ENCODE data around the gene IGF2BP1.
"Not testable (repeated sequence)": the region's sequence is repeated elsewhere in the genome, so short reads cannot be mapped to it uniquely, and the experiment has no call there.

The IGF2BP1 gene

DNA sequence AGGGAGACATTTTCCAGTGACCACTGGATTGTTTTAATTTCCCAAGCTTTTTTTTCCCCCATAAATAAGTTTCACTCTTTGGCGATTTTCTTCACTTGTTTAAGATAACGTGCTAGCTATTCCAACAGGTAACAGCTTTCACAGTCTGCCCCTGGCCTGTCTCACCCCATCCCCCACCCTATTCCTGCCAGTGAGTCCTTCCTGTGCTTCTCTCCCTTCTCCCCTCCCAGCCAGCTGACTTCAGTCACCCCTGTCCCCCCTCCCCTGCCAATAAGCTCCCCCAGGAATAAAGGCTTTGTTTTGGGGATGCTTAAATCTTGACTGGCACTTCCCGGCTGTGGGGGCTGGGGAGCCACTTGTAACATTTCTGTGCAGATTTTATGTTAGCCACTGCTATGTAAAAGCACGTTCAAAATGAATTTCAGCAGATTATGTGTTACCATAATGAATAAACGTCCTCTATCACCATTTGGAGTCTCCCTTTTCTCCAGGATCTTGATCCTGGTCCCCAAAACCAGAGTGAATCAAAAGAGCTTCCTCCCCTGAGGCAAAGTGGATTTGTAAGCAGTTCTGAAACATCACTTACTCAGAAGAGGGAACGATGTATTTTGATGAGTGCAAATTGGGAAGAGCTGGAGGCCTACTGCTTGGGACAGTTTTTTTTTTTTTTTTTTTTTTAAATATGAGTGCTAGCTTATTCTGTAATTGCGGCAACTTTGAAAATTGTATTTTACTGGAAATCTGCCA is 58.2 kb downstream of the IGF2BP1 start:
- no peak for DNase-seq

DNA sequence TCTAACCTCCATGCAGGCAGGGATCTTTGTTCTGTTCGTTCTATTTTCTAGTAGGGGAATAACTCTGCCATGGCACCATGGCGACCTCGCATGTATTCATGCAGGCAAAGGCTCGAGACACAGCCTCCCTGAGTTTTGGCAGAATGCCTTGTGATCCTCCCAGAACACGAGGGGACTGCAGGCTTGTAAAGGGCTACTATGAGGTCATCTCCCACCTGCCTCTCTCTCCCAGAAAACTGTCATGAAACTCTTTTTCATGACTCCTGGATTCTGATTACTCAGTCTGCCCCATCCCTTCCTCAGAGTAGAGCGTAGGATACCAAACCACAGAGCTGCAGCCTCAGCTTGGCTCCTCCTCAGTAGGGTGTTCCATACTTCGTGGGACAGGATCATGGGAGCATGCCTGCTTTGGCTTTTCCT is 64.3 kb downstream of the IGF2BP1 start:
- no peak for DNase-seq

DNA sequence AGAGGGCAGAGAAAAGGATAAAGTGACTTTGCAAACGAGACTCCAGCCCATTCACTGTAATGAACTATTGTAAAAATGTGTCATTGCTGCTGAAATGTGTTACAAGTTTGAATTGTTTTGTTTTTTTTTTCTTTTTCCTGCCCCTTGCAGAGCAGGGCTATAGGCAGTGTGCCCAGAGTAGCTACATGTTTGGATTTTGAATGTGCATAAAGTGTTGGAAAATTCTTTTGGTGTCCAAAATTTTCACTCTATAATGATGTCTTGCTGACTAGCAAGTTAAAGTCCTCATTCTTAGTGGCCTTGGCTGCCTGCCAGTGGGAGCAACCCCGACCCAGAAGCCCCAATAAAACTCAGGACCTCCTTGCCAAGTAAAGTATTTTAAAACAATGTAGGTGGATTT is 66.5 kb downstream of the IGF2BP1 start:
- DNase-seq = no peak

DNA sequence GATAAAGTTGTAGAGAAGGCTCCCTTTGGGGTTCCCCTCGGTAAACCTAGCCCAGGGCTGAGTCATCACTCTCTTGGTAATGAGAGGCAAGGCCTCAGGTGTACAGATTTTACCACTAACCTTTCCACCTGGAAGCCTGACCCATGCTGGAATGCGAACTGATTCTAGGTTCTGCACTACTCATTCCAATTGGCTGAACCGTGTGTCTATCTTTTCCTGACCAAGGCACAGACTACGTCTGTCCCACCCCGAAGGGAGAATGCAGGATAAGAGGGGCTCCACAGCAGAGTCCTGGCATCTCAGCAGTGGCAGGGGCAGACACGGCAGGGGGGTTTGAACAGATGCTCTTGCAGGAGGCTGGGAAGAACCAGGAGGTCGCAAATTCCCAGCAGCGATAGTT is 70.0 kb downstream of the IGF2BP1 start:
- DNase-seq = no peak

DNA sequence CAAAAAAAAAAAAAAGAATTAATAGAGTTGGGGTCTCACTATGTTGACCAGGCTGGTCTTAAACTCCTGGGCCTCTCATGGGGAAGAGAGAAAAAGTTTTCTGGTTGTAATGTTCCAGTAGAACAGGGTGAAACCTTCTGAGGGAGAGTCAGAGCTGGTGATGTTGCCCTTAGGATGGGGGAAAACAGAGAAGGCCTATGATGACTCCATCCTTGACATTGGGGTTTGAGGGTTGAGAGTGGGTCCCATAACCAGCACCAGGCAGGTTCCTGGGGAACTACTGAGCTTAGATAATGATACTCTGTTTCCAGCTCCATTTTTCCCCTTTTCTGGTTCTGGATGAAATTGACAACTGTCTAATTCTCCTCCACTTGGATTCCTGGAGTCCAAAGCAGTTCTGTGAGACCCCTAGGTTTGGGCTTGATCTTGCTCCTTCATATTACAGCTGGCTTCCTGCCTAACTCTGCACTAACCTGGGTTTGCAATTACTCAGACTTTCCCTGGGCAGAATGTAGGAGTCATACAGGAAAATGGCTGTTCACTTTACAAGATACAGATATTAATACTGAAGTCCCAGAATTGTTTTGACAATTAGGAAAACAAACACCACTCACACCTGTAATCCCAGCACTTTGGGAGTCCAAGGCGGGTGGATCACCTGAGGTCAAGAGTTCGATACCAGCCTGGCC is 72.5 kb downstream of the IGF2BP1 start:
- no peak for DNase-seq

DNA sequence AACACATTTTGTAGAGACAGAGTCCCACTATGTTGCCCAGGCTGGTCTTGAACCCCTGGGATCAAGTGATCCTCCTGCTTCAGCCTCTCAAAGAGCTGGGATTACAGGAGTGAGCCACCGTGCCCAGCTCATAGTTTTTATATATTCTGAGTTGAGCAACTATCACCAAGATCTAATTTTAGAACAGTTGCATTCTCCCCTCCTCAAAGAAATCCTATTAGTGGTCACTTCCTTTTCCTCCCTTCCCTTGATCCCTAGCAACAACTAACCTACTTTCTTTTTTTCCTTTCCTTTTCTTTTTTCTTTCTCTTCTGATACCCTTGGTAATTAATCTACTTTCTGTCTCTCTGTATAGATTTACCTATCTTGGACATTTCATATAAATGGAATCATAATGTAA is 73.9 kb downstream of the IGF2BP1 start:
- DNase-seq = no peak

DNA sequence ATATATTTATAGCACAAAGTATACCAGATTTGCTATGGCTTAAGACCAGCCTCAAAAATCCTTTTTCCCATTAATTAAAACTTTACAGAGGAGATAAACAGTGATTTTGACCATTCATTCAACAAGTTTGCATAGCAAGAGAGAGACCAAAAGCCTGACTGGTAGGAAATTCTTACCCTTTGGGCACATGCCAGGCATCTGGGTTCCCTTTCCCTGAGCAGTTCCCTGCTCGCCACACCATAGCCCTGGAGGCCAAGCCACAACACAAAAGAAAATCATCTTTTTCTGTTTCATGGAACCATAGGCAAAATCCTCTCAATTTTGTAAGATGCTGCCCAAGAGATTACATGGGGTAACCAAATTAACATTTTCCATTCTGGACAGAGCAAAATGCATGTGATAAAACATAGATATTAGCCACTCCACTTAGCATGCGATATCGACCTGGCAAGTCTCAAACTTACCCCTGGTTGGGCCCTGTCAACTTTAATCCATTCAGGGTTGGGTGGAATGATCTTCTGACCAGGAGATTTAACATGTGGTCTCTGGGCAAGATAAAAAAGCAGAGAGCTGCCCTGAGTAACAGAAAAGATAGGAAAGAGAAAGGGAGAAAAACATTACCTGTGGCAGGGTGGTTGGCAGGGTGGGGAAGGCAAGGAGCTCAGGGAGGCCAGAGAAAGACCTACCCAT is 77.8 kb downstream of the IGF2BP1 start:
- DNase-seq = no peak

DNA sequence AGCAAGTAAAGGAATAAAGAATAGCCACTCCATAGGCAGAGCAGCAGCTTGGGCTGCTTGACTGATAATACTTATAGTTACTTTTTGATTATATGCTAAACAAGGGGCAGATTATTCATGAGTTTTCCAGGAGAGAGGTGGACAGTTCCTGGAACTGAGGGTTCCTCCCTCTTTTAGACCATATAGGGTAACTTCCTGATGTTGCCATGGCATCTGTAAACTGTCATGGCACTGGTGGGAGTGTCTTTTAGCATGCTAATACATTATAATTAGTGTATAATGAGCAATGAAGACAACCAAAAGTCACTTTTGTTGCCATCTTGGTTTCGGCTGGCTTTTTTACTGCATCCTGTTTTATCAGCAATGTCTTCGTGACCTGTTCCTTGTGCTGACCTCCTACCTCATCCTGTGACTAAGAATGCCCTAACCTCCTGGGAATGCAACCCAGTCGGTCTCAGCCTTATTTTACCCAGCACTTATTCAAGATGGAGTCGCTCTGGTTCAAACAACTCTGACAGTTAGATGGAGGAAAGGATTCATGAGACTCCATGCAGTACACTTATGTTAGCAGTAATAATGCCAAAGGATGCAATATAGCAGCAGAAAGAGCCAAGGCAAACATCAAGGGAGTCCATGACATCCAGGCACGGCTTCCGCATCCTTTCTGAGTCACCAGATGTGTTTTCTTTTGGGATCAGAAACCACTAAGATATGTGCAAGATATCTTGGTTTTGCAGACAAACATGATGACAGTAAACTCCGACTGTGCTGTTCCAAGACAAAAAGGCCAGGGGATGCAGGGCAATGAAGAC is 79.6 kb downstream of the IGF2BP1 start:
- no peak for DNase-seq

DNA sequence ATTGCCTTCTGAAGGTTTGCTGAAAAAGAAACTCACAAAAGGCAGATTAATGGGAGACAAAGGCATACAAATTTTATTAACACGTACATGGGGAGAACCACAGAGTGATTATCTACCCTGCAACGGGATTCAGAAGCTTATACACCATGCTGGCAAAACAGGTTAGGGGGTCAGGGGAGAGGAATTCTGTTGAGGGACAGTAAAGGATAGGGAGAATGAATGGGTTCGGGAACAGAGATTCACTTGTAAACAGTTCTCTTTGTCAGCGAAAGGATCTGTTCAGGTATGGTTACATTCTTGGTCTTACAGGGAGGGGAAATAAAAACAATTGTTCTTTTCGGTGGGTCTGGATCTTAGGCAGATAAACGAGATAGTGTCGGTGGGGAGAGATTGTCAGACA is 81.1 kb downstream of the IGF2BP1 start:
- no peak for DNase-seq

DNA sequence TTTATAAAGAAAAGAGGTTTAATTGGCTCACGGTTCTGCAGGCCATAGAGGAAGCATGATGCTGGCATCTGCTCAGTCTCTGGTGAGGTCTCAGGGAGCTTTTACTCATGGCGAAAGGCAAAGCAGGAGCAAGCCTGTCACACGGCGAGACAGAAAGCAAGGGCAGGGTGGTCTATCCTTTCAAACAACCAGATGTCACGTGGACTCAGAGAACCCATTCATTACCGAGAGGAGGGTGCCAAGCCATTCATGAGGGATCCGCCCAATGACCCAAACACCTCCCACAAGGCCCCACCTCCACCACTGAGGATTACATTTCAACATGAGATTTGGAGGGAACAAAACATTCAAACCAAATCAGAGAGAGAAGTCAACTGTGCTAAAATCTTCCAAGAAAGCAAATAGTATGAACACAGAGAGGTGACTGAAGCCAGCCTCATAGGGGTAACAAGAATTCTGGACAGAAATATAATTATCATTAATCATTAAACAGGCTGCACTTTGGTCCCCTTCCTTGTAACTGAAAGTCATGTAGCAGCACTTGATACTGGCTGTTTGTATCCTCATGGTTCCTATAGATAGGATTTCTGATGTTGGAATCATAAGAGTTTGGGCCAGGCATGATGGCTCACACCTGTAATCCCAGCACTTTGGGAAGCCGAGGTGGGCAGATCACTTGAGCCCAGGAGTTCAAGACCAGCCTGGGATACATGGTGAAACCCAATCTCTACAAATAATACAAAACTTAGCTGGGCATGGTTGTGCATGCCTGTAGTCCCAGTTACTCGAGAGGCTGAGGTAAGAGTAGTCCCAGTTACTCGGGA is 82.9 kb downstream of the IGF2BP1 start:
- no peak for DNase-seq

DNA sequence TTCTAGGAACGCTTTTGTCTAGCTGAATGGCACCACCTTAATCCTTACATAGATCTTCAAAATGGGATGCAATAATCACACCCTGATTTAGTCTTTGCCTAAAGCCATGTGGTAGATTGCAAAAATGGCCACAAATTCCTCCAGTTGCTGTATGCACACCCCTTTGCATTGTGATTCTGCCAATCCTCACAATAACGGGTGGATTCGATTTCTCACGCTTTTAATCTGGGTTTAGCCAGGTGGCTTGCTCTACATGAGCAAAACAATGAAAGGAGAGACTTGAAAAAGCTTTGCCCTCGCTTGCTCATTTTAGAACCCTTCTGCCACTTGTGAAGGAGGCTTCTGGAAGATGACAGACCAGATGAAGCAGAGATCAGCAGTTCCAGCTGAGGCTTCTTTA is 85.0 kb downstream of the IGF2BP1 start:
- no peak for DNase-seq

DNA sequence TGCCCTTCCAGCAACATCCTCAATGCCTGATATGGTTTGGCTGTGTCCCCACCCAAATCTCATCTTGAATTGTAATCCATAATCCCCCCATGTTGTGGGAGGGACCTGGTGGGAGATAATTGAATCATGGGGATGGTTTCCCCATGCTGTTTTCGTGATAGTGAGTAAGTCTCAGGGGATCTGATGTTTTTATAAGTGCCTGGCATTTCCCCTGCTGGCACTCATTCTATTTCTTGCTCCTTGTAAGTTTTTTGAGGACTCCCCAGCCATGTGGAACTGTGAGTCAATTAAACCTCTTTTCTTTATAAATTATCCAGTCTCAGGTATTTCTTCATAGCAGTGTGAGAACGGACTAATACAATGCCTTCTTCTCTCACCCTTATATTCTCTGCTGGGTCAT is 87.9 kb downstream of the IGF2BP1 start:
- not testable (repeated sequence) for DNase-seq

DNA sequence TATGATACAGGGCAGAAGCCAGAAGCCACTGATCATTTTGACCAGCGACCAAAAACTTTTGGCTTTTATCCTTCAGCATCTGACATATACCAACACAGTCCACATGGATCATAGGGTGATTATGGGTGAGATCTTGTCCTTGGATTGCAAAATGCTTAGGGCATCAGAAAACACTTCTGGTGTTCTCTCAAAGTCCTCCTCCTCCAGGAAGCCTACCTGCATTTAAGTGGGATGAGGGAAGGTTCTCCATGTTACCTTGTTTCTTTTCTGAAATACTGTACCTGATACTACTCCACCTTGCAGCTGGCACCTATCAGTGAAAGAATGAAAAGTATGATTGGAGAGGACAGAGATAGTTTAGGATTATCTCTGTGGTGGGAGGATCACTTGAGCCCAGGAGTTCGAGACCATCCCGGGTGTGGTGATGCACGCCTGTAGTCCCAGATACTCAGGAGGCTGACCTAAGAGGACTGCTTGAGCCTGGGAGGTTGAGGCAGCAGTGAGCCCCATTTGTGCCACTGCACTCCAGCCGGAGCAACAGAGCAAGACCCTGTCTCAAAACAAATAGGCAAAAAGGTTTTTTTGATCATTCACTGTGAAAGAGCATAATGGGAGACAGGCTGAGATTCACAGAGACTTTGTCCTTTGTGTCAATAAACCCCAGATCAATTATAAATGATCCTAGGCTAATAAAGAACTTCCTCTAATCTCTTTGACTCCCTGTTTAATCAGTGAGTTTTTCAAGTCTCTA is 88.6 kb downstream of the IGF2BP1 start:
- DNase-seq = no peak

DNA sequence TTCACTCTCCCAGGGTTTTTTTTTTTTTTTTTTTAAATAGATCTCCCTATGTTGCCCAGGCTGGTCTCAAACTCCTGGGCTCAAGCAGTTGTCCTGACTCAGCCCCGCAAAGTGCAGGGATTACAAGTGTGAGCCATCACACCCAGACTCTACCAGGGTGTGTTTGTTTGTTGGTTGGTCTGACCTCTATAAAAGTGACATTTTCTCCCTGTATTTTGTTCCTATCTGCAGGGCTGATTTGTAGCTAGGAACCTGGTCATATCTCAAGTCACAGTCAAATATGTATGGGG is 89.1 kb downstream of the IGF2BP1 start:
- DNase-seq = no peak

DNA sequence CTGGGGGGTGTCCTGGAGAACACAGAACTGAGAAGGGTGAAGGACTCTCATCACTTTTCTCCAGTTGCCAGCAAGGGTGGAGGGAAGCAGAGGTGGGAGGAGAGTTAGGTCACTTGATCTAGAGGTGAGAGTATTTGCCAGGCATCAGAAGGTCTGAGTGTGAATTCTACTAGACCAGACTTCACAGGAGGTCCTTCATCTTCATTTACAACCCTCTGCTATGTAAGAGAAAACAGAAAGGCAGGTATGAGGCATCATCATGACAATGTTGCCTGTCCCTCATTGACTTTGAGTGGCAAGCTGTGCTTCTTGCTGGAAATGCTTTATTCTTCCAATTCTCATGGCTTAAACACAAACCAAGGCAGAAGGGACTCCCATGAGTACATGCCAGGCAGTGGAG is 89.5 kb downstream of the IGF2BP1 start:
- DNase-seq = no peak

DNA sequence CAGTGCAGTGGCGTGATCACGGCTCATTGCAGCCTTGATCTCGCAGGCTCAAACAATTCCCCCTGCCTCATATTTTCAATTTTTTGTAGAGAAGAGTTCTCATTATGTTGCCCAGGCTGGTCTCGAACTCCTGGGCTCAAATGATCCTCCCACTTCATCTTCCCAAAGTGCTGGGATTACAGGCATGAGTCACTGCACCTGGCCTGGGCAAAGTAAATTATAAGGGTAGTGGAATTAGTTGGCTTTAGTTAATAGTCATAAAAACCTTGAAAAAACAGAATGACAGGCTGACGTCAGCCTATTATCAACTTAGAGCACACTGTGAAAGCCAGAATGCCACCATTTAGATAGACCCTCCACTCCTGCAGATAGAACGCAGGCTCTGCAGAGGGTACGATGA is 91.9 kb downstream of the IGF2BP1 start:
- no peak for DNase-seq

DNA sequence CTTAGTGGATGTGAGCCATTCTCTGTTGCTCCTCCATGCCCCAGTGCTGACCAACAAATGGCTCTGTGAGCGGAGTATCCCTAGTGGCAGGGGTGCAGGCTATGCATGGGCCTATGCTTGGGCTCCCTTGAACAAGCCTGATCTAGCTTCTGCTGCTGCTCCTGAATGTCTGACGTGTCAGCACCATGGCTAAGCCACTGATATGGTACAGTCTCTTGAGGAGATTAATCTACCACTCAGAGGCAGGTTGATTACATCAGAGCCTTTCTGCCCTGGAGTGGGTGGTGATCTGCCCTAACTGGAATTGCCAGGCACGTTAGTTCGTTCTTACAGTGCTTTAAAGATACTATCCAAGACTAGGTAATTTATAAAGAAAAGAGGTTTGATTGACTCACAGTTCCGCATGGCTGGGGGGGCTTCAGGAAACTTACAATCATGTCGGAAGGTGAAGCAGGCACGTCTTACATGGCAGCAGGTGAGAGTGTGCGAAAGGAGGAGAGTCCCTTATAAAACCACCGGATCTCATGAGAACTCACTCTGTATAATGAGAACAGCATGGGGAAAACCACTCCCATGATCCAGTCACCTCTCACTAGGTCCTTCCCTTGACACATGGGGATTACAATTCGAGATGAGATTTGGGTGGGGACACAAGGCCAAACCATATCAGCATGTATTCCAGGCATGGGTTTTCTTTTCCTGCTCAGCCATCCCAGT is 93.9 kb downstream of the IGF2BP1 start:
- DNase-seq = no peak

DNA sequence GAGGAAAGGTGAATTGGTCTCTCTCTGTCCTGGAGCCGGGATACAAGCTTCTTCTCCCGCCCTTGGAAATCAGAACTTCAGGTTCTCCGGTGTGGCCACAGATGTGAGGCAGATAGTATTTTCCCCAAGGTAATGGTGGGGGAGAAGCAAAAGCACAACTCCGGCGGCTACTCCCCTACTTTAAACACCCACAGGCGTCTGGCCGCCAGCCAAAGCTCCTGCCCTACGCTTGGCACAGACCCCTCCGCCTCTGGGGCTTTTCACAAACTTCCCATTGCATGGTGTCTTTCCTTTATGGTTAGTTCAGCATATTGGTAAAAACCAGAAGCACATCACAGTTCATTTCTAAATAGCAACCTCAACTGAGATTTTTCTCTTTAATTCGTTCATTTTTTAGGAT is 95.9 kb downstream of the IGF2BP1 start:
- DNase-seq = no peak

DNA sequence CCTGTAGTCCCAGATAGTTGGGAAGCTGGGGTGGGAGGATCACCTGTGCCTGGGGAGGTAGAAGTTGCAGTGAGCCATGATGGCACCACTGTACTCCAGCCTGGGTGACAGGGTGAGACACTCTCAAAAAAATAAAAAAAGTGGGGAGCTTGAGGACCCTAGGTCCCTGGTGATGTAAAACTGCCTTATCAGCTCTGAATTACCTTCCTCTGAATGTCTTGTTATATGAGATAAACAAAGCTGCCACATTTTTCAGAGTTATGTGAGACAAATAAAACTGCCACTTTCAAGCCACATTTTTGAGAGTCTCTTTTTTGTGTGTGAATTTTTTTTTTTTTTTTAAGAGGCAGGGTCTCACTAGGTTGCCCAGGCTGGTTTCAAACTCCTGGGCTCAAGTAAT is 103.4 kb downstream of the IGF2BP1 start:
- DNase-seq = no peak

DNA sequence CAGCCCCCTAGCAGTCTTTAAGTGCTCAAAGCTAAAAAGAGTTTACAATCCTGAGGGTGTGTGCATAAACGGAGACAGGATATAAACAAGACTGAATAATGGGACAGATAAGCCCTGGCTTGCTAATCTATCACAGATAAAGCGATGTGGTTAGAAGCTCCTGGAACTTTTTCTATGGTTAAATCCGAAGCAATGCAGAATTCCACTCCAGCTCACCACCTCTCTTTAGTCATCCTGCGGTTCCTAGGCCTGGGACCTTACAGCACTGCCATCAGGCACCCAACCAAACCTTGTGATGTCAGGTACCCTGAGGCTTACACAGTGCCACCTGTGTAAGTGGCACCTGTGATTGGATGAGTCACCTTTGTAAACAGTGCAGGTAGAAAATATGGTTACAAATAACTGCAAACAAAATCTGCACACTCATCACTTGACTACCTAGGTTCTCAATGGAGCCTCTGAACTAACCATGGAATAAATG is 103.9 kb downstream of the IGF2BP1 start:
- DNase-seq = no peak

DNA sequence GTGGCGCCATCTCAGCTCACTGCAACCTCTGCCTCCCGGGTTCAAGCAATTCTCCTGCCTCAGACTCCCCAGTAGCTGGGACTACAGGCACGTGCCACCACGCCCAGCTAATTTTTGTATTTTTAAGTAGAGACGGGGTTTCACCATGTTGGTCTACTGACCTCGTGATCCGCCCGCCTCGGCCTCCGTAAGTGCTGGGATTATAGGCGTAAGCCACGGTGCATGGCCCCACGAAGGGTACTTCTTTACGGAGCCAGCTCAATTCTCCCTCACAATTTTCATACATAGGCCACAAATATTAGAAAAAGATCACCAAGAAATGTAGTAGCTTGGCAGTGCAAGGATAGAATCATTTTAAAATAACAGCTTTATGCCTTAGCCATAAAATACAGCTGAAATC is 106.2 kb downstream of the IGF2BP1 start:
- not testable (repeated sequence) for DNase-seq

All from activated gamma-delta T cell treated with Interleukin-2 at 50 U/mL for 16 hours (primary cell).